ENCODE measurements around the gene LAMA3.
"Not testable (repeated sequence)": the region's sequence is repeated elsewhere in the genome, so short reads cannot be mapped to it uniquely, and the experiment has no call there.

Gene LAMA3

GRCh38 chr18:23727707-23728493 lies 38.6 kb downstream of the LAMA3 start:
- no peak for TF ChIP-seq CTCF (IDR thresholded peaks at IDR 0.05; ENCODE audit: insufficient read depth, low read depth, low read length, missing control alignments)
- no peak overlapping the region for H3K4me3 ChIP-seq (ENCODE audit: low read length)
- no peak for DNase-seq (ENCODE audit: low read depth)

- no peak for DNase-seq (ENCODE audit: low read depth)
- no peak for TF ChIP-seq CTCF (IDR thresholded peaks at IDR 0.05; ENCODE audit: insufficient read depth, low read depth, low read length, missing control alignments)
- no peak overlapping the region for H3K4me3 ChIP-seq (ENCODE audit: low read length)
Observed at GRCh38 chr18:23730857-23731256, 41.6 kb downstream of the LAMA3 start.

DNA sequence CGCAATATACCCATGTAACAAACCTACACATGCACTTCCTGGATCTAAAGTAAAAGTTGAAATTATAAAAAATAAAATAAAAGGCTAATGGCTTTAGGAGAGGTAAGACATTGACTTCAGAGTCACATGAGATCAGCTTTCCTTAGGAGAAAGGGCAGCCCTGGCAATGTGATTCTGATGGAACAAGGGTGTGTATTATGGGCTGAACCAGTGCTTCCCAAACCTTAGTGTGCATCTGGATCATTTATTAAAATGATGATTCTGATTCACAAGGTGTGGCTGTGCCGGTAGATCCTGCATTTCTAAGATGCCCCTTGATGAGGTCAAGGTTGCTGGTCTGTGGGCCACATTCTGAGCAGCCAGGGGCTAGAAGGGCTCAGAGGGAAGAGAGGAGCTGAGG lies 42.6 kb downstream of the LAMA3 start:
- TF ChIP-seq CTCF (IDR thresholded peaks at IDR 0.05; ENCODE audit: insufficient read depth, low read depth, low read length, missing control alignments): no peak
- no peak for DNase-seq (ENCODE audit: low read depth)
- H3K4me3 ChIP-seq (ENCODE audit: low read length): no peak overlapping the region

- no peak overlapping the region for H3K4me3 ChIP-seq (ENCODE audit: low read length)
- TF ChIP-seq CTCF (IDR thresholded peaks at IDR 0.05; ENCODE audit: insufficient read depth, low read depth, low read length, missing control alignments): no peak
- no peak for DNase-seq (ENCODE audit: low read depth)
Observed at GRCh38 chr18:23732439-23732838, 43.2 kb downstream of the LAMA3 start.

DNA sequence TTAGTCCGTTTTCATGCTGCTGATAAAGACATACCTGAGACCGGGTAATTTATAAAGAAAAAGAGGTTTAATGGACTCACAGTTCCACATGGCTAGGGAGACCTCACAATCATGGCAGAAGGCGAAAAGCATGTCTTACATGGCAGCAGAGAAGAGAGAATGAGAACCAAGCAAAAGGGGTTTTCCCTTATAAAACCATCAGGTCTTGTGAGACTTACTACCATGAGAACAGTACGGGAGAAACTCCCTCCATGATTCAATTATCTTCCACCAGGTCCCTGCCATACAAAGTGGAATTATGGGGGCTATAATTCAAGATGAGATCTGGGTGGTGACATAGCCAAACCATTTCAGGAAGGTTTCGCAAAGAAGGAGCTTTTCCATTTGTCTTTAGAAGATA lies 44.0 kb downstream of the LAMA3 start:
- not testable (repeated sequence) for DNase-seq (ENCODE audit: low read depth); H3K4me3 ChIP-seq (ENCODE audit: low read length)

- DNase-seq (ENCODE audit: low read depth): no peak
- no peak for TF ChIP-seq CTCF (IDR thresholded peaks at IDR 0.05; ENCODE audit: insufficient read depth, low read depth, low read length, missing control alignments)
- no peak overlapping the region for H3K4me3 ChIP-seq (ENCODE audit: low read length)
Observed at GRCh38 chr18:23733895-23734294, 44.6 kb downstream of the LAMA3 start.

- no peak for TF ChIP-seq CTCF (IDR thresholded peaks at IDR 0.05; ENCODE audit: insufficient read depth, low read depth, low read length, missing control alignments)
- H3K4me3 ChIP-seq (ENCODE audit: low read length): no peak overlapping the region
- DNase-seq (ENCODE audit: low read depth): peak; percentile 19
Observed at GRCh38 chr18:23735021-23735464, 45.8 kb downstream of the LAMA3 start.
